Panc1 (cell line): ENCODE data around the gene ZBTB45. TPM values are rescaled to one million over a fixed set of nuclear protein-coding genes. Genes with fewer than 3 reads are reported as not detected.
A peak's percentile ranks its signal among the peaks of the same experiment; 100 is the strongest.

Experiments used
- ATAC-seq: fragments of 200-7000 bp; cut with Tn5 transposase; 2 replicates; pipeline ENCODE4 v1.9.1; 2020; ENCODE audit warnings: mild to moderate bottlenecking, moderate library complexity
- BruUV-seq: library from RNA; stranded (reverse); fragments of 400-500 nt; replicated peaks from 2 replicates; lab custom pipeline; 2021; lab: Mats Ljungman, UMichigan
- CTCF ChIA-PET: fragments of 300-600 bp; sonication (Branson Sonifier 250); formaldehyde crosslinking; loops from one replicate; lab custom pipeline; 2022; ENCODE audit warnings: antibody characterized with exemption; lab: Charles Lee
- POLR2A ChIA-PET: fragments of 300-600 bp; sonication (Branson Sonifier 250); formaldehyde crosslinking; loops from one replicate; lab custom pipeline; 2022; ENCODE audit warnings: antibody characterized with exemption; lab: Charles Lee
- DNase-seq: peaks from one replicate; pipeline ENCODE4 v3.0.0-alpha.2; 2010; ENCODE audit warnings: low read depth, low spot score
- H3K27ac ChIP-seq: 2 replicates; pipeline ENCODE4 v1.5.1; 2011; ENCODE audit warnings: mild to moderate bottlenecking, low read length, inconsistent platforms
- H3K27me3 ChIP-seq: fragments of 200-500 bp; sonication (Bioruptor generic); 2 replicates; pipeline ENCODE4 v1.6.0; 2014; ENCODE audit warnings: low read length, inconsistent platforms; ENCODE audit not compliant: control insufficient read depth, insufficient read depth
- H3K36me3 ChIP-seq: fragments of 200-500 bp; sonication (Bioruptor generic); 2 replicates; pipeline ENCODE4 v1.5.1; 2014; ENCODE audit warnings: inconsistent platforms, mild to moderate bottlenecking, low read length, moderate library complexity; ENCODE audit not compliant: control insufficient read depth, insufficient read depth
- H3K4me1 ChIP-seq: 2 replicates; pipeline ENCODE4 v1.5.1; 2011; ENCODE audit warnings: inconsistent platforms, mild to moderate bottlenecking, low read length, moderate library complexity; ENCODE audit not compliant: control insufficient read depth, insufficient read depth
- H3K4me3 ChIP-seq, 2 experiments: 2 replicates each; pipeline ENCODE4 v1.5.1; 2011 to 2012; ENCODE audit warnings: low read depth in 2 of 2, low read length in 2 of 2, mild to moderate bottlenecking in 2 of 2, inconsistent platforms in 1 of 2, moderate library complexity in 1 of 2
- H3K9me3 ChIP-seq: fragments of 200-500 bp; sonication (Bioruptor generic); 2 replicates; pipeline ENCODE4 v1.5.1; 2014; ENCODE audit warnings: low read depth, mild to moderate bottlenecking, inconsistent platforms, low read length, moderate library complexity; ENCODE audit not compliant: control insufficient read depth, insufficient read depth
- CTCF ChIP-seq: fragments of 450-650 bp; IDR thresholded peaks from 2 replicates; pipeline ENCODE4 v1.5.1; 2017; ENCODE audit warnings: mild to moderate bottlenecking
- POLR2AphosphoS5 ChIP-seq: IDR thresholded peaks from 2 replicates; pipeline ENCODE4 v1.6.1; 2012; ENCODE audit warnings: mild to moderate bottlenecking, low read depth, low read length, moderate library complexity
- REST ChIP-seq, 2 experiments: IDR thresholded peaks; 2 replicates each; pipeline ENCODE4 v1.6.1; 2011 to 2012; ENCODE audit warnings: low read depth in 2 of 2, control low read depth in 1 of 2, low read length in 1 of 2, mild to moderate bottlenecking in 1 of 2, moderate library complexity in 1 of 2; ENCODE audit not compliant: insufficient read depth in 1 of 2
- SIN3A ChIP-seq: IDR thresholded peaks from 2 replicates; pipeline ENCODE4 v1.6.1; 2012; ENCODE audit warnings: low read depth, mild to moderate bottlenecking, low read length, moderate library complexity, borderline replicate concordance; ENCODE audit not compliant: insufficient read depth
- TCF7L2 ChIP-seq: IDR thresholded peaks from 2 replicates; pipeline ENCODE4 v1.6.1; 2011; ENCODE audit warnings: mild to moderate bottlenecking, low read depth, low read length, inconsistent platforms
- in situ Hi-C: cut with HindIII; loops from 2 replicates; pipeline ENCODE4 v1.10.0; 2016; ENCODE audit warnings: low sequenced_read_pairs, low pct_unique_long_range_greater_than_20kb
- intact Hi-C: fragments of 100-400 bp; cut with micrococcal nuclease; formaldehyde crosslinking; loops from one replicate; pipeline ENCODE4 v1.10.0; 2022; ENCODE audit not compliant: unreplicated experiment
- total RNA-seq: library from RNA; stranded (reverse); gene quantifications from one replicate; pipeline ENCODE4 v1.2.1, GENCODE V29; 2021; ENCODE audit not compliant: unreplicated experiment

ZBTB45 gene
- total RNA-seq, 1 experiment from 2014 or later, result 24.7 TPM

- TF ChIP-seq POLR2AphosphoS5, result peak; percentile 88
- peak; percentile 73 for TF ChIP-seq TCF7L2
- TF ChIP-seq CTCF, result no peak
- TF ChIP-seq SIN3A, result peak; percentile 44; the same call in 1 of the 2 replicates
- peak in 1 of 2 experiments; percentile 45; a peak in 1 of 4 replicates for TF ChIP-seq REST (IDR thresholded peaks at IDR 0.05; ENCODE audit: insufficient read depth in 1 of 2, low read depth in 2 of 2, low read length in 1 of 2)
- ChIA-PET POLR2A (interaction anchor here (0.5 to 1.2 kb wide), 4 partner anchors 10 to 112 kb away, joined by 3 to 7 read pairs (median 4); partner anchors contain the start of gene ZNF584), CTCF (interaction anchor here (0.6 kb wide), 1 partner anchor 812 kb away, joined by 4 read pairs; no protein-coding TSS in a partner anchor)
- intact Hi-C loops (no loop called here), in situ Hi-C loops (no loop called here)
- DNase-seq (peak; percentile 94), ATAC-seq (peak; percentile 93)
- BruUV-seq, result no TSS peak
- Histone ChIP-seq H3K9me3 (no peaks in the 10 kb centered on the region), H3K27ac (peak within 1 kb of the TSS; percentile 92), H3K4me1 (peaks cover 14% of the 10 kb centered on the region), H3K27me3 (no peaks in the 10 kb centered on the region), H3K36me3 (no peaks in the 10 kb centered on the region), H3K4me3 (peak within 1 kb of the TSS; percentile 76 to 78)
Observed at GRCh38 chr19:58475714-58476497, 43.7 kb downstream of the ZBTB45 start, which contains the start of gene ZNF446. ZNF446 (plus strand) TSS chr19:58476352; CDS start chr19:58477219, 867 bp downstream.

GRCh38 chr19:58474997-58475713 is 44.5 kb downstream of the ZBTB45 start:
- intact Hi-C loops, result no loop called here
- POLR2A ChIA-PET, result interaction anchor here (0.6 to 1.2 kb wide), 4 partner anchors 13 to 111 kb away, joined by 3 to 16 read pairs (median 6); partner anchors contain the start of gene ZNF584

More at GRCh38 chr19:58474997-58475713, 44.5 kb downstream of the ZBTB45 start:
- BruUV-seq, result TSS peak; percentile 86
- in situ Hi-C loops, result no loop called here
- TF ChIP-seq REST (IDR thresholded peaks at IDR 0.05; ENCODE audit: insufficient read depth in 1 of 2, low read depth in 2 of 2, low read length in 1 of 2) (no peak), POLR2AphosphoS5 (no peak; the same call in 1 of the 2 replicates), TCF7L2 (no peak), SIN3A (peak; percentile 81; the same call in 1 of the 2 replicates), CTCF (no peak)
- peaks cover 14% of the 10 kb centered on the region for H3K4me1 ChIP-seq
- no peaks in the 10 kb centered on the region for H3K36me3 ChIP-seq
- DNase-seq, result no peak
- no peaks in the 10 kb centered on the region for H3K9me3 ChIP-seq
- ATAC-seq, result peak; percentile 35
- peak overlapping the region; percentile 92 for H3K27ac ChIP-seq
- no peaks in the 10 kb centered on the region for H3K27me3 ChIP-seq
- H3K4me3 ChIP-seq, result peak overlapping the region; percentile 76 to 78
- CTCF ChIA-PET, result interaction anchor here (0.6 kb wide), 1 partner anchor 811 kb away, joined by 4 read pairs; no protein-coding TSS in a partner anchor
